GM21576 (cell line): ENCODE data around the gene HSD3B1.
"Not testable (repeated sequence)": the region's sequence is repeated elsewhere in the genome, so short reads cannot be mapped to it uniquely, and the experiment has no call there.

Experiments used
- ATAC-seq: cut with Tn5 transposase; IDR thresholded peaks from one replicate; pipeline ENCODE4 v1.9.1; 2021; ENCODE audit warnings: mild to moderate bottlenecking, moderate library complexity; ENCODE audit not compliant: unreplicated experiment

The HSD3B1 gene

GRCh38 chr1:119551218-119551617, 44.2 kb downstream of the HSD3B1 start:
- no peak for ATAC-seq

- ATAC-seq = not testable (repeated sequence)
These were observed 45.6 kb downstream of the HSD3B1 start for GRCh38 chr1:119552656-119553055.

- not testable (repeated sequence) for ATAC-seq
These were observed 46.5 kb downstream of the HSD3B1 start for GRCh38 chr1:119553302-119554071.

GRCh38 chr1:119554183-119554582, 47.2 kb downstream of the HSD3B1 start:
- ATAC-seq = no peak

- no peak for ATAC-seq
These were observed 49.4 kb downstream of the HSD3B1 start for GRCh38 chr1:119556423-119556822.

GRCh38 chr1:119560402-119560801, 53.4 kb downstream of the HSD3B1 start:
- not testable (repeated sequence) for ATAC-seq

- peak; percentile 72 for ATAC-seq
These were observed 57.5 kb downstream of the HSD3B1 start for GRCh38 chr1:119564548-119564947.
